ENCODE measurements around the gene CD48. TPM values are rescaled to one million over a fixed set of nuclear protein-coding genes. Genes with fewer than 3 reads are reported as not detected.
A peak's percentile ranks its signal among the peaks of the same experiment; 100 is the strongest.
"Not testable (repeated sequence)": the region's sequence is repeated elsewhere in the genome, so short reads cannot be mapped to it uniquely, and the experiment has no call there.

CD48 gene
- polyA plus RNA-seq, 3 donors, result 1.4 to 1.7 (median 1.5) TPM

DNA sequence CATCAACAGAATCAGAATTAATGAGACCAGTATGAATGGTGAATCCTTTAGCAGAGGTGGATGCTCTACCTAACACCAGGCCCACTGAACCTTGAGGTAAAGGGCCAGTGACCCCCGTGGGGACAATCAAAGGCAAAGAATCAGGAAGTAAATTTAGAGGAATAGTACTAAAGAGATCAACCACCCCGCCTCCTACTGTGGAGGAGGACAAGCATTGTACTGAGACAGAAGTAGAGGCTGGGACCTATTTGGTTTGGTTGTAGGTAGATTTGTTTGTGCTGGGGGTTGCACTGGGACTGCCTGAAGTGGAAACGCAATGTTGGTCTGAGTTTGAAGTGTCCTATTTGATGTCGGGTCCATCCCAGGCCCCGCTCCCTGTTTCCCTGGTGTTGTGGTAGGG, 9.5 kb downstream of the CD48 start:
- DNase-seq (ENCODE audit: extremely low read depth in 1 of 11, low read depth in 9 of 11, low spot score in 4 of 11), result no peak

DNA sequence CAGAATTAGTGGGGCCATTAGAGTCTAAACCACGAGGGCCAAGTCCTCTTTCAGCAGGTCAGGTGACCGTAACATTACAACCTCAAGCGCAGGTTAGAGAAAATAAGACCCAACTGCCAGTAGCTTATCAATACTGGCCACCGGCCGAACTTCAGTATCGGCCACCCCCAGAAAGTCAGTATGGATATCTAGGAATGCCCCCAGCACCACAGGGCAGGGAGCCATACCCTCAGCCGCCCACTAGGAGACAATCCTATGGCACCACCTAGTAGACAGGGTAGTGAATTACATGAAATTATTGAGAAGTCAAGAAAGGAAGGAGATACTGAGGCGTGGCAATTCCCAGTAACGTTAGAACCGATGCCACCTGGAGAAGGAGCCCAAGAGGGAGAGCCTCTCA, 19.2 kb downstream of the CD48 start:
- not testable (repeated sequence) for DNase-seq (ENCODE audit: extremely low read depth in 1 of 11, low read depth in 9 of 11, low spot score in 4 of 11)

DNA sequence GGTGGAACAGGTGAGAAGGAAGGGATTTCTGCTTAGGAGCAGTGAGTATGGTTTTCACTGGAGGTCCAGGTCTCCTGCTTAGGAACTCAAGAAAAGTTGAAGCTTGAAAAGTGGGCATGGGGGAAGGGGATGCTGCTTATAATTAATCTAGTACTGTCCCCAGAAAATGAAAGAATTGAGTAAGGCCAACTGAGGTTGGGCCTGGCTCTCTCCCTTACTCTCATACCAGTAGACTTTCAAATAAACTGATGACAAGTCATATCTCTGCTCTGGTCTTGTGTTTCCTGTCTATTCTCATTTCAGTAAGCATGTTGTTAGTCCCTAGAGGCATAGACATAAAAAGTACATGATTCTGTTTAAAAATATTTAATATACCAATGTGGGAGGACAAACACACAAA, 26.4 kb downstream of the CD48 start:
- no peak for DNase-seq (ENCODE audit: extremely low read depth in 1 of 11, low read depth in 9 of 11, low spot score in 4 of 11)

DNA sequence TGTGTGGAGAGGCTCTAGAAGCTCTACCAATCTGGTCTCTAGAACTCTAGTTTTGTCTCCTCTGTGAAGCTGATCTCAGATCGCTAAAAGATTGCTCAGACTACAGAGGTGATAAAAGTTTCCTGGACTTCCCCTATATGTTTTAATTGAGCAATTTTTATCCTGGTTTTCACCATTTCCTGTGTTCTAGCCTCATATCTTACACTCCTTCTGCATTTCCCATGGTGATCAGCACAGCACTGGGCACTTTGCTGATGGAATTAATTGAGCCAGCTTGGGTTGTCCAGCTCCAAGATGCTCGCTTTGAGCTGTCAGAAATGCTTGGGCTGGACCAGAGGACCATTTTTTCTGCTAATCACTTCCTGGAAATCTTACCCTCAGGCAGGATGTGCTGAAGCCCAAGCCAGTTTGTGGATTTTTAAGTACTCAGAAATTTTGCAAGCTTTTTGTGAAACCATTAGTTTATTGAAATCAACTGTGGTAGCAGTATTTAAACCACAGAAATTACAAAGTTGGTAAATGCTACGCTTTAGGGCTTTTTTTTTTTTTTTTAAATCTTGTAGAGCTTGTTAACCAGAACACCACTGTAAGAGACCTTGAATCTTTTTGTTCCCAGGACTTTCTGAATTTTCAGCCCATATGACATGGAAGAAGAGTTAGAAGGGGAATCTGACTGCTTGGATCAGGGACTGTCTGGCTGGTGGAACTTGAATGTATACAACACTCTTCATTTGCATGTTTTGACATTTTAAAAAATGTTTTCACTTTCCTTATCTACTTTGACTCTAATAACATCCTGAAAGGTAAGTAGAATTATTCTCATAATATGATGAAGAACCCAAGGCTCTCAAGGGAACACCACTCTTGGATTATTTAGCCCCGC, 28.4 kb downstream of the CD48 start:
- no peak for DNase-seq (ENCODE audit: extremely low read depth in 1 of 11, low read depth in 9 of 11, low spot score in 4 of 11)

DNA sequence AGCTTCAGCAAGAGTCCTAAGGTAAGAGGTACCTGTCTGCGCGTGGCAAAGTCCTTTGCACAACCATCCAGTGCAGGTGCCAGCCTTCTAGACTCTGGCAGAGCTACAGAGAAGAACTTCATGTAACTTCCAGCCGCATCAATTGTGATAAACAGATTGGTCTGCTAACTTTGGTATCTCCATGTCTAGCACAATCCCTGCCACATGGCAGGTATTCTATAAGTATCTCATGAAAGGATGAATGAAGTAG, 29.8 kb downstream of the CD48 start:
- DNase-seq (ENCODE audit: extremely low read depth in 1 of 11, low read depth in 9 of 11, low spot score in 4 of 11), result no peak

DNA sequence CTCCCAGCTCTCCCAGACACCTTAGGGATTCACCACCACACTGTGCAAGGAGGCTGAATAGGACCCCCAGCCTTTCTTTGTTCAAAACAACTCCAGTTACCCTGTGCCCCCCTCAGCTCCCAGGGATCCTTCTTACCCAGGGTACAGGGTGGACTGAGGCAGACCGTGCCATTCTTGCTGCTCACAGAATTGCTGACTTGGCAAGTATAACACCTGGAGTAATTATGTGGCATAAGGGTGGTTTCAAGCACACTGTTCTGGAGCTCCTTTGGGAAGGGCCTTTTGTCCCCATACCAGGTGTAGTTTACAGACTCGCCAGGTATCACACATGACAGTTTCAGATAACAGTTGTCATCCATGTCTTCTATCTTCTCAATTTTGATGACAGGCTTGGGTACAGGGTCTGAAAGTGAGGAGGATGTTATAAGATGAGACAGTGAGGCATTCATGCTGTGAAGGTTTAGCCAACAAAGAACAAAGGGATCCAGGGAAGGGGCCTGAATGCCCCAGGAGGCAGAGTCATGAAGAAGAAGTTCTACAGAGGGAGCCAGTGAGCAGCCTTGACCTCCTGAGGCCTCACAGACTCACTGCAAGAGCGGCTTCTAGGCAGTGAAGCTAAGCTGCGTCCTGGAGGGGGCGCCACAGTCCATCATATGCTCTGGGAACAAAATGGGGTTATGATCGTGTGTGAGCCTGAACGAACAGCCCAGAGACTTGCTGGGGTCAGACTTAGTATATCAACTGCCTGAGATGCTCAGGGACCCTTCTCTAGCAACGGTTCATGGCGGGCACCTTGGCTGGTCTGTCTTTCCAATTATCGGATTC, 30.3 kb downstream of the CD48 start:
- peak in 8 of 11 donors; percentile 6 to 15 (median 8) for DNase-seq (ENCODE audit: extremely low read depth in 1 of 11, low read depth in 9 of 11, low spot score in 4 of 11)

DNA sequence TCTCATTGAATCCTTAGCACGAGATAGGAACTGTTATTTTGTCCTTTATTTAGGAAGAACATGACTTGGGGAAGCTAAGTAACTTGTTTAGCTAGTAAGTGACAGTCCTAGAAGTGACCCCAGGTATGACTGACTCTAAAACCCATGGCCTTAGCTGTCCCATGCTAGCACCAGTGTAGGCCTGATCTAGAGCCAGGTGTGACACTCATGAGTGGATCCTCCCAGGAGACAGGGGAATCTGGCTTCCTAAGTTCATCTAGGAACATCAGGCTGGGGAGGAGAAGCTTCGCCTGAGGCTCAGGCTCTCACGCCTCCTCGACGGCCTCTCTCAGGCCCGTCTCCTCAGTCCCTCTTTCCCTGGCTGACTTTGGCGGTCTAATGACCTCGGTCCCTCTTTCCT, 31.2 kb downstream of the CD48 start:
- DNase-seq (ENCODE audit: extremely low read depth in 1 of 11, low read depth in 9 of 11, low spot score in 4 of 11), result no peak

DNA sequence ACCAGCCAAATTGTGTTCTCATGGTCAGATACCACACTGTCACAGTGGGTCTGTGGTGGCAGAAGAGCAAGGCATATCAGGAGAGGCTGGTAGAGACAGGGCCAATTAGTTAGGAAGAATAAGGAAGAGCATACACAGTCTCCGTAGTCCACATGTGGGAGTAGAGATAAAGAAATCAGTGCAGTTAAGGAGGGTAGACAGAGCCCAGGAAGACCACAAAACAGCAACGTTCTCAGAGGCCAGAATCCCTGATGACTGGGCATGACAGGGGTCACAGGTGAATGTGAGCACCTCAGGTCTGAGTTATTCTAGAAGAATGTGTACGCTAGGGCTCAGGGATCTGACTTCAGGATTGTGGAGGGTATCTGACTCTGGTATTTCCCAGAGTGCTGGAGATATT, 31.7 kb downstream of the CD48 start:
- DNase-seq (ENCODE audit: extremely low read depth in 1 of 11, low read depth in 9 of 11, low spot score in 4 of 11), result no peak

DNA sequence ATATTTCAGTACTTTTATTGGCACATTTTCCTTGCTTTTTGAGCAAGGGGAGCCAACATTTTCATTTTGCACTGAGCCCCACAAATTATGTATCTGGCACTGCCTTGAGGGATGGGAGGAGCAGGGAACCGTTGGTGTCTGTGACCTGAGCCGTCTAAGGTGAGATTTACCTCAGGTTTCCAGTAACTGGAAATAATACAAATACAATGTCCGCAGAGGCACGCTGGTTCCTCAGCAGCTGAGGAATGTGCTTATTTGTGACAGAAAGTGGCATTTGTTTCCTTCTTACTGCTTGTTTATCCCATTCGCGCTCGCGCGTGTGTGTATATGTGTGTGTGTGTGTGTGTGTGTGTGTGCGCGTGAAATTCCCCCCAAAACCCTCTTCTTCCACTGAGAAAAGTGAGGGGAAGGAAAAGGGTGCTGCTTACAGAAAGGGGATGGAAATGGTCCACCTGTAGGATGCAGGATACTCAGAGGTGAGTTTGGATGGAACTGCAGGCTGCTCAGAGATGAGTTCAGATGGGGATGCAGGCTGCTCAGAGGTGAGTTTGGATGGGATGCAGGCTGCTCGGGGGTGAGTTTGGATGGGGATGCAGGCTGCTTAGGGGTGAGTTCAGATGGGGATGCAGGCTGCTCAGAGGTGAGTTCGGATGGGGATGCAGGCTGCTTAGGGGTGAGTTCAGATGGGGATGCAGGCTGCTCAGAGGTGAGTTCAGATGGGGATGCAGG, 34.6 kb downstream of the CD48 start:
- no peak for DNase-seq (ENCODE audit: extremely low read depth in 1 of 11, low read depth in 9 of 11, low spot score in 4 of 11)

DNA sequence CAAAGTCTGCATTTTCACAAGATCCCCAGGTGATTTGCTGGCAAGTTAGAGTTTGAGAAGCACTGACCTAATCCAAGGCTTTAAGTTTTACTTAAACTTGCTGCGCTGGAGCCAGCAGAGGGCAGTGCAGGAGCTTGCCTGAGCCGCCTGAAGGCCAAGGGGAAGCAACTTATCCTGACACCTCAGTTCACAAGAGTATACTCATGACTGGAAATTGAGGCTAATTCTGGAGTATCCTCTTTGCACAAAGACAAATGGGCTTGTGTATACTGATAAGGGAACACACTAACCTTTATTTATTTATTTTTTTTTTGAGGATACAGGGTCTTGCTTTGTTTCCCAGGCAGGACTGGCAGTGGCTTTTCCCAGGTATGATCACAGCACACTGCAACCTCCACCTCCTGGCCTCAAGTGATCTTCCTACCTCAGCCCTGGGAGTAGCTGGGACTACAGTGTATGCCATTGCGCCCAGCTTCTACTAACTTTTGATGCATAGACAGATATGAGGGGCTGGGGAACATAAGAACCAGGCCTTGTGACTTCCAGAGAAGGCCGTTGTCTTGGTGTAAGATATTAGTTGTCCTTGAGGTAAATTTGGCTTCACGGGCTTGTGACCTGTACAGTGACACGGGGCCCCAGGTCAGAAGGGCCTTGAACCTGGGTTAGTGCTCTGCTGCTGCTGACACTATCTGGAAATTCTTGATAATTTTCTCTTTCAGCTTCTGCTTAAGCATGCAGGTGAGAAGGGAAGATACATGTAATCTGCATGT, 35.8 kb downstream of the CD48 start:
- peak in 7 of 11 donors; percentile 15 to 38 (median 32) for DNase-seq (ENCODE audit: extremely low read depth in 1 of 11, low read depth in 9 of 11, low spot score in 4 of 11)

DNA sequence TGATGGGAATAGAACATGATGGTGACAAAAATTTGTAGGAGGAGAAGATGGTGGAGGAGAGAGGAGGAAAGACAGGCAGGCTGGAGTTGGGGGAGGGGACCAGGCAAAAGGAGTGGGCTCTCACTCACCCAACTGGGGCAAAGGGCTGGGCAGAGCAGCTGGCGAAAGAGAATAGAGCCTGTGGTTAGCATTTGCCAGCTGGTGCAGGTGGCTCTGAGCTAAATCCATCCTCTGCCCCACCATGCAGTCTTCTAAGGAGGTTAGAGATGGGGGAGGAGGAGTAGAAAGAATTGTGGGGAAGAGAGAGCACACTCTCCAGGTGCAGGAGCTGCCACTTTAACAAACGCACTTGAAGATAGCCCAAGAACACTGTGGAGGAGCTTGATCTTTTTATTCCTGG, 37.2 kb downstream of the CD48 start:
- DNase-seq (ENCODE audit: extremely low read depth in 1 of 11, low read depth in 9 of 11, low spot score in 4 of 11), result no peak

DNA sequence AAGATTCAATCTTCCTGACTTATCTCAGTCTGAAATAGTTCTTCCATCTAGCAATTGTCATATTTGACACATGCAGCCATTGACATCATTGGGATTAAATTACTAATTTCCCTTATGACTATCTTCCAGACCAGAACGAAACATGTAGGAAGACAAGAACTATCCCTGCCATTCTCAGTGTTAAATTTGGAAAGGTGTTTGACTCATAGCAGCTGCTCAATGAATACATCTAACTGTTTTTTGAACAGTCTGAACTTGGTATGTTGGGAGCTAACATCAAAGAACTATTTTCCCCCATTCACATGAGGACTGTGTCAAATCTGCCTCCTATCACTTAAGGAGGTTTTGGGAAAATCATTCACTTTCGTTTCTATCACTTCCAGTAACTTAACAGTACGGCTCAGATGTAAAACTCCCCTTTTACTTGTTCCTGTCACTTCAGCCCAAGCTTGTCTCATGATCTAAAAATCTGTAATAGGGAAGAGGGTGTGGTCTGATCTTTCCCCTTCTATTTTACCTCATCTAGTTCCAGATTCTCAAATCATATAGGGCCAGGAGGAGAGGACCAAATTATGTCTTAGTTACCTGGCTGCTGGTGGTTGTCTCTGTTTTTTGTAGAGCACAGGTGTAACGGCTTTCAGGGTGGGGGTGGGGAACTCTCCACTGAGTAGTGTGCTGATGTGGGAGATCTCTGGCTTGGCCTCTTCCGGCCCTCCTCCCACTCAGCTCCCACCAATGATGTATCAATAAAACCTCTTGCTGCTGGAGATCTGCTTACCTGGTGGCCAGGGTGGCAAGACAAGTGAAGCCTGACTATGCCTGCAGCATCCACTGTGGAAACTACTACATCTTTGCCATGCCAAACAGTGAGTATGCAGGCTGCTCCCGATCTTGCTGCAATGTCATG, 38.6 kb downstream of the CD48 start:
- DNase-seq (ENCODE audit: extremely low read depth in 1 of 11, low read depth in 9 of 11, low spot score in 4 of 11), result no peak

DNA sequence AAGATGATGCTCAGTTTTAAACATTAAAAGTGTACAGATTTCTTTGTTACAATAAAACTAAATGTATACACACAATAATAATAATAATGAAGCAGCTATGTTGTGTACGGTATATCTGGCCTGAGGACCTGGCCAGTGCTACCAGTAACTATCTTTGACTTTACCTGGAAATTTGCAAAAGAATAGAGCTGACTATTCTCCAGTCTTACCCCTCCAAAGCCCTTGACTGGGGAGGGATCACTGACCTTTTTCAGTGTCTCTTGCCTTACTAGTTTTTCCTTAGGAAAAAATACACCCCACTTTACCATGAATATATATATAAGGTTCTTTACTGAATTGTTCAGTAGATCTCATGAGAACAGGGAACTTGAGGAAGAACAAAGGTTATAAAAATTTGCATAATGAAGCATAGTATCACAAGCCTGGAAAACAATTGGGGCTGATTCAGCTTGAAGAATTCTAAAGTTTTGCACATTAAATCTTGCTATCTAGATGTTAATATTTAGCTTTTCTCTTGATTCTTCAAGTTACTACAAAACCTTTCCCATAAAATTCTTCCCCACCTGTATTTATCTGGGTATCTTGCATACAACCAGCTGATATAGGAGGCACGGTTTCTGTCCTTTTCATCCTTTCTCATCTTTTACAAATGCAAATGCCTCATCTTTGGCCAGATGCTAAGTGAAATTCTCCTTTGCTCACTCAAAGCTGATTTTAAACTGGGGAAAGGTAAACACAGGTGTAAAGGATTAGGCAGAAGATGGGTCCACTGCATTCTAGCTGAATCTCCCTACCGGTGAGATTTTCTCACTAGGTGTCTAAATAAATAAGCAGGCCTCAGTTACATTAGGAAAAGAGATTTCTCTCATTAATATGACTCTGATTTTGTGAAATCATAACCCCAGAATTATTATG, 39.8 kb downstream of the CD48 start:
- no peak for DNase-seq (ENCODE audit: extremely low read depth in 1 of 11, low read depth in 9 of 11, low spot score in 4 of 11)

DNA sequence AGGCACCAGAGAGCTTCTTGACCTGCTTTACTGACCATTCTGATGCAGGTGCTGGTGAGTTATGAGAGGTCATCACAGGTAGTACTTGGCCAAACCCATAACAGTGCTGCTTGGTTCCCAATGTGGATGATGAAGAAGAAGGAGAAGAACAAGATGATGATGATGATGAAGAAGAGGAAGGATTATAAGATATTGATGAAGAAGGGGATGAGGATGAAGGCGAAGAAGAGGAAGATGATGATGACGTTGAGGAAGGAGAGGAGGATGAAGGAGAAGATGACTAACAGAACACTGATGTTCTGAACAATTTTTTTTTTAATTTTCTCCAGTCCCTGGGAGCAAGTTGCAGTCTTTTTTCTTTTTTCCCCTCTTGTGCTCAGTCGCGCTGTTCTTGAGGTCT, 40.9 kb downstream of the CD48 start:
- DNase-seq (ENCODE audit: extremely low read depth in 1 of 11, low read depth in 9 of 11, low spot score in 4 of 11), result no peak

DNA sequence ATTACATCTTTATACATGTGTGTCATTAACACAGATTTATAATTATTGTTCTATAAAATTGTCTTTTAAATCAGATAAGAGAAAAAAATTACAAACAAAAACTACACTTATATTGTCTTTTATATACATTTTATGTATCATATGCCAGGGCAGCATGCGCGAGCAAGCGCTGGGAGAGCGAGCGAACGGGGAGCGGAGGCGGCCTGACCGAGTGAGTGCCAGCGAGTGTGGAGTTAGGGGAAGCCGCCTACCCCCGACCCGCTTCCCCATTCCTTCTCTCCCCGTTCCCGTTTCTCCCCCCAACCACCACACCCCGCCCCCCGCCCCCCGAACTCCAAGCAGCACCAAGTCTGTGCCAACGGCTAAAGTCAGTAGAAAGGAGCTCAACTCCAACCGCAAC, 41.8 kb downstream of the CD48 start:
- no peak for DNase-seq (ENCODE audit: extremely low read depth in 1 of 11, low read depth in 9 of 11, low spot score in 4 of 11)

DNA sequence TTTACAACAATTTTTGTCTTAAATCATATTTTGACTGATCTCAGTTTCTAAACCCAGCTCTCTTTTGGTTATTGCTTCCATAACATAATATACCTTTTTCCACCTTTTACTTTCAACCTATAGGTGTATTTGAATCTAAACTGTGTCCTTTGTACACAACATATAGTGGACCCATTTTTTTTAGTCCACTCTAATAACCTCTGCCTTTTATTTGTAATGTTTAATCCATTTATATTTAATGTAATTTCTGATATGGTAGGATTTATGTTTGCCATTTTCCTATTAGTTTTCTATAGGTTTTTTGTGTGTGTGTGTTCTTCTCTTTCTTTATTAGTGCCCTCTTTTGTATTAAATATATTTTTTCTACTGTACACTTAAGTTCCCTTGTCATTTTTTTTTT, 42.3 kb downstream of the CD48 start:
- no peak for DNase-seq (ENCODE audit: extremely low read depth in 1 of 11, low read depth in 9 of 11, low spot score in 4 of 11)

DNA sequence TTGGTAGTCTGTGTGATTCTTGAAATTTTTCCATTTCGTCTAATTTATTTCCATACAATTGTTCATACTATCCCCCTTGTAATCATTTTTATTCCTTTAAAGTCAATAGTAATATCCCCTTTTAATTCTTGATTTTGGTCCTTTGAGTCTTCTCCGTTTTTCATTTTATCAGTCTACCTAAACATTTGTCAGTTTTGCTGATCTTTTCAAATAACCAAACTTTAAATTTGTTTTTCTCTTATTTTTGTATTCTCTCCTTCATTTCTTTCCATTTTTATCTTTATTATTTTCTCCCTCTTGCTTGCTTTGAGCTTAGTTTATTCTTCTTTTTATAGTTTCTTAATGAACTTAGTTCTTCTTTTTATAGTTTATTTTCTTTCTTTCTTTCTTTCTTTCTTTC, 43.7 kb downstream of the CD48 start:
- DNase-seq (ENCODE audit: extremely low read depth in 1 of 11, low read depth in 9 of 11, low spot score in 4 of 11), result no peak

Measured in renal cortex interstitium (tissue), 11 donors.